ENCODE data around the gene NRXN3. TPM values are rescaled to one million over a fixed set of nuclear protein-coding genes. Genes with fewer than 3 reads are reported as not detected.

The NRXN3 gene
- total and polyA plus RNA-seq, 4 donors: 0.07 to 1.2 (median 0.23) TPM

GRCh38 chr14:79379266-79379665 is 1209.1 kb downstream of the NRXN3 start:
- no peak overlapping the region for H3K27ac ChIP-seq (ENCODE audit: low read depth in 1 of 2, low read length in 2 of 2)
- no peaks in the 10 kb centered on the region for H3K36me3 ChIP-seq (ENCODE audit: control insufficient read depth in 4 of 4, insufficient read depth in 3 of 4, low read depth in 1 of 4, low read length in 3 of 4)
- H3K9me3 ChIP-seq (ENCODE audit: control insufficient read depth in 4 of 4, low read length in 3 of 4): no peaks in the 10 kb centered on the region
- H3K9ac ChIP-seq (ENCODE audit: low read depth in 1 of 2, low read length in 2 of 2): no peak overlapping the region
- DNase-seq (ENCODE audit: low spot score): no peak
- TF ChIP-seq FOXA2 (IDR thresholded peaks at IDR 0.05) (no peak), RXRA (IDR thresholded peaks at IDR 0.05) (no peak), RAD21 (IDR thresholded peaks at IDR 0.05) (no peak), SP1 (IDR thresholded peaks at IDR 0.05) (no peak), MAX (IDR thresholded peaks at IDR 0.05) (no peak)
- TF ChIP-seq, protein P1, sequence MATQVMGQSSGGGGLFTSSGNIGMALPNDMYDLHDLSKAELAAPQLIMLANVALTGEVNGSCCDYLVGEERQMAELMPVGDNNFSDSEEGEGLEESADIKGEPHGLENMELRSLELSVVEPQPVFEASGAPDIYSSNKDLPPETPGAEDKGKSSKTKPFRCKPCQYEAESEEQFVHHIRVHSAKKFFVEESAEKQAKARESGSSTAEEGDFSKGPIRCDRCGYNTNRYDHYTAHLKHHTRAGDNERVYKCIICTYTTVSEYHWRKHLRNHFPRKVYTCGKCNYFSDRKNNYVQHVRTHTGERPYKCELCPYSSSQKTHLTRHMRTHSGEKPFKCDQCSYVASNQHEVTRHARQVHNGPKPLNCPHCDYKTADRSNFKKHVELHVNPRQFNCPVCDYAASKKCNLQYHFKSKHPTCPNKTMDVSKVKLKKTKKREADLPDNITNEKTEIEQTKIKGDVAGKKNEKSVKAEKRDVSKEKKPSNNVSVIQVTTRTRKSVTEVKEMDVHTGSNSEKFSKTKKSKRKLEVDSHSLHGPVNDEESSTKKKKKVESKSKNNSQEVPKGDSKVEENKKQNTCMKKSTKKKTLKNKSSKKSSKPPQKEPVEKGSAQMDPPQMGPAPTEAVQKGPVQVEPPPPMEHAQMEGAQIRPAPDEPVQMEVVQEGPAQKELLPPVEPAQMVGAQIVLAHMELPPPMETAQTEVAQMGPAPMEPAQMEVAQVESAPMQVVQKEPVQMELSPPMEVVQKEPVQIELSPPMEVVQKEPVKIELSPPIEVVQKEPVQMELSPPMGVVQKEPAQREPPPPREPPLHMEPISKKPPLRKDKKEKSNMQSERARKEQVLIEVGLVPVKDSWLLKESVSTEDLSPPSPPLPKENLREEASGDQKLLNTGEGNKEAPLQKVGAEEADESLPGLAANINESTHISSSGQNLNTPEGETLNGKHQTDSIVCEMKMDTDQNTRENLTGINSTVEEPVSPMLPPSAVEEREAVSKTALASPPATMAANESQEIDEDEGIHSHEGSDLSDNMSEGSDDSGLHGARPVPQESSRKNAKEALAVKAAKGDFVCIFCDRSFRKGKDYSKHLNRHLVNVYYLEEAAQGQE (IDR thresholded peaks at IDR 0.05): no peak
- H3K27me3 ChIP-seq (ENCODE audit: control insufficient read depth in 4 of 4, insufficient read depth in 4 of 4, low read length in 3 of 4): peaks cover 0 to 5% (median 0%) of the 10 kb centered on the region in 4 donors
- no peak overlapping the region for H3K4me3 ChIP-seq (ENCODE audit: low read depth in 1 of 3, low read length in 3 of 3)
- 93% methylated on average over 5 of the region's 5 CpGs for WGBS
- H3K4me1 ChIP-seq (ENCODE audit: control insufficient read depth in 4 of 4, insufficient read depth in 4 of 4, low read length in 3 of 4): no peaks in the 10 kb centered on the region

GRCh38 chr14:79383031-79383430 is 1212.9 kb downstream of the NRXN3 start:
- Histone ChIP-seq H3K9ac (ENCODE audit: low read depth in 1 of 2, low read length in 2 of 2) (no peak overlapping the region), H3K36me3 (ENCODE audit: control insufficient read depth in 4 of 4, insufficient read depth in 3 of 4, low read depth in 1 of 4, low read length in 3 of 4) (no peaks in the 10 kb centered on the region), H3K27ac (ENCODE audit: low read depth in 1 of 2, low read length in 2 of 2) (no peak overlapping the region), H3K9me3 (ENCODE audit: control insufficient read depth in 4 of 4, low read length in 3 of 4) (no peaks in the 10 kb centered on the region), H3K27me3 (ENCODE audit: control insufficient read depth in 4 of 4, insufficient read depth in 4 of 4, low read length in 3 of 4) (peaks cover 0 to 3% (median 0%) of the 10 kb centered on the region in 4 donors), H3K4me3 (ENCODE audit: low read depth in 1 of 3, low read length in 3 of 3) (no peak overlapping the region), H3K4me1 (ENCODE audit: control insufficient read depth in 4 of 4, insufficient read depth in 4 of 4, low read length in 3 of 4) (no peaks in the 10 kb centered on the region)
- DNase-seq (ENCODE audit: low spot score): no peak
- TF ChIP-seq SP1 (IDR thresholded peaks at IDR 0.05): no peak
- no peak for TF ChIP-seq MAX (IDR thresholded peaks at IDR 0.05)
- TF ChIP-seq FOXA1 (IDR thresholded peaks at IDR 0.05): no peak
- no peak for TF ChIP-seq GABPA (IDR thresholded peaks at IDR 0.05 in 1 of 2, conservative IDR thresholded peaks at IDR 0.05 in 1 of 2)
- no peak for TF ChIP-seq ATF3 (IDR thresholded peaks at IDR 0.05)
- no peak for TF ChIP-seq TAF1 (conservative IDR thresholded peaks at IDR 0.05)
- no peak for TF ChIP-seq NR2F2 (IDR thresholded peaks at IDR 0.05)
- TF ChIP-seq, protein P2, sequence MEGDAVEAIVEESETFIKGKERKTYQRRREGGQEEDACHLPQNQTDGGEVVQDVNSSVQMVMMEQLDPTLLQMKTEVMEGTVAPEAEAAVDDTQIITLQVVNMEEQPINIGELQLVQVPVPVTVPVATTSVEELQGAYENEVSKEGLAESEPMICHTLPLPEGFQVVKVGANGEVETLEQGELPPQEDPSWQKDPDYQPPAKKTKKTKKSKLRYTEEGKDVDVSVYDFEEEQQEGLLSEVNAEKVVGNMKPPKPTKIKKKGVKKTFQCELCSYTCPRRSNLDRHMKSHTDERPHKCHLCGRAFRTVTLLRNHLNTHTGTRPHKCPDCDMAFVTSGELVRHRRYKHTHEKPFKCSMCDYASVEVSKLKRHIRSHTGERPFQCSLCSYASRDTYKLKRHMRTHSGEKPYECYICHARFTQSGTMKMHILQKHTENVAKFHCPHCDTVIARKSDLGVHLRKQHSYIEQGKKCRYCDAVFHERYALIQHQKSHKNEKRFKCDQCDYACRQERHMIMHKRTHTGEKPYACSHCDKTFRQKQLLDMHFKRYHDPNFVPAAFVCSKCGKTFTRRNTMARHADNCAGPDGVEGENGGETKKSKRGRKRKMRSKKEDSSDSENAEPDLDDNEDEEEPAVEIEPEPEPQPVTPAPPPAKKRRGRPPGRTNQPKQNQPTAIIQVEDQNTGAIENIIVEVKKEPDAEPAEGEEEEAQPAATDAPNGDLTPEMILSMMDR (IDR thresholded peaks at IDR 0.05; ENCODE audit: low read depth, low read length, missing input control): no peak
- TF ChIP-seq RXRA (IDR thresholded peaks at IDR 0.05): no peak
- TF ChIP-seq, protein P1 (IDR thresholded peaks at IDR 0.05): no peak
- no peak for TF ChIP-seq HNF4A (conservative IDR thresholded peaks at IDR 0.05)
- TF ChIP-seq FOXA2 (IDR thresholded peaks at IDR 0.05): no peak
- TF ChIP-seq YY1 (IDR thresholded peaks at IDR 0.05): no peak
- no peak for TF ChIP-seq RAD21 (IDR thresholded peaks at IDR 0.05)
- no peak for TF ChIP-seq JUND (IDR thresholded peaks at IDR 0.05)
- no peak for TF ChIP-seq EGR1 (IDR thresholded peaks at IDR 0.05; ENCODE audit: low read depth in 2 of 2)
- TF ChIP-seq HNF4G (IDR thresholded peaks at IDR 0.05): no peak
